HAP-1 (cell line): ENCODE results near the gene NOL4L.

Experiments used
- DNase-seq, 2 experiments: peaks; one replicate each; pipeline ENCODE4 v3.0.0-alpha.2; 2016 to 2020; ENCODE audit warnings: low spot score in 2 of 2
- H3K27me3 ChIP-seq: fragments of 250-450 bp; sonication (Bioruptor Pico); 2 replicates; pipeline ENCODE4 v1.5.1; 2020; ENCODE audit warnings: low read depth, mild to moderate bottlenecking, moderate library complexity
- H3K36me3 ChIP-seq: fragments of 250-450 bp; sonication (Bioruptor Pico); replicated peaks from 2 replicates; pipeline ENCODE4 v1.5.1; 2020; ENCODE audit warnings: mild to moderate bottlenecking
- H3K4me1 ChIP-seq: fragments of 250-450 bp; sonication (Bioruptor Pico); 2 replicates; pipeline ENCODE4 v1.5.1; 2020; ENCODE audit warnings: mild to moderate bottlenecking
- H3K4me3 ChIP-seq: fragments of 250-450 bp; sonication (Bioruptor Pico); 2 replicates; pipeline ENCODE4 v1.5.1; 2020; ENCODE audit warnings: mild to moderate bottlenecking, moderate library complexity
- H3K9me3 ChIP-seq: fragments of 250-450 bp; sonication (Bioruptor Pico); 2 replicates; pipeline ENCODE4 v1.5.1; 2020; ENCODE audit warnings: mild to moderate bottlenecking, moderate library complexity
- in situ Hi-C: fragments of 300-500 bp; cut with MboI; formaldehyde crosslinking; loops from 3 replicates; pipeline ENCODE4 v1.14.3; 2020; ENCODE audit warnings: low sequenced_read_pairs, inconsistent platforms, mixed read lengths

NOL4L gene

DNA sequence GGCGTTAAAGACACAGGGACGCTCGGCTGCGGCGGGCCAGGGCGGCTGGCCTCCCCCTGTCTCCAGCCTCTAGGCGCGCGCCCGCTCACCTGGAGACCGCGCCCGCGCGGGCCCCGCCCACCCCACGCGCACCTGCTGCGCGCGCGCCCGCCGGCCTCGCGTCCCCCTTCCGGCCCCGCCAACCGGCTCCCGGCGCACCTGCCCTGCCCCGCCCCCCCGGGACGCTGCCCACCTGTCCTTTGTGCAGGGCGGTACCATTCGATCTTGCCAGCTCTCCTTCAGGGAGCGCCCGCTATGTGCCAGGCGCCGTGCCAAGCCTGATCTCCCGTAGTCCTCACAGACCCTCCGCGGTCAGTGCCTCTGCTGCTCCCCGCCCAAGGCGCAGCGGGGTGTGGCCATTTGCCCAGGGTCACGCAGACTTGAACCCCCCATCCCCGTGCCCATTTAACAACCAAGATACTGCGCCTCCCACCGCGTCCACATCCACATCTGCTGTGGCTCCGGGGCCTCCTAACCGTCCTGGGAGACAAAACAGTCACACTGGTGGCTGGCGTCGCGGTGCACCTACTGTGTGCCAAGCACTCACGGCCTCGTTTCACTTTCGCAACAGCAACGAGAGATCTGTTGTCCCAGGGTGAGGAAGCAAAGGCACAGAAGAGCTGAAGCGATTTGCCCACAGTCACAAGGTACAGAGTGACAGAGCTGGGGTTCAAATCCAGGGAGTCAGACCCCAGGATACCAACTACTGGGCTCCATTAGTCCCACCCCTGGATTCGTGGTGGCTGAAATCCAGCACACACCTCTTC is 48.1 kb downstream of the NOL4L start:
- H3K9me3 ChIP-seq = no peaks in the 10 kb centered on the region
- no peak overlapping the region for H3K4me3 ChIP-seq
- DNase-seq = no peak
- H3K4me1 ChIP-seq = peaks cover 10% of the 10 kb centered on the region
- H3K36me3 ChIP-seq = no peaks in the 10 kb centered on the region
- in situ Hi-C loops = no loop called here
- no peaks in the 10 kb centered on the region for H3K27me3 ChIP-seq

- peak overlapping the region; percentile 29 for H3K4me3 ChIP-seq
- peaks cover 1% of the 10 kb centered on the region for H3K4me1 ChIP-seq
- H3K27me3 ChIP-seq = no peaks in the 10 kb centered on the region
- no peaks in the 10 kb centered on the region for H3K9me3 ChIP-seq
- DNase-seq = peak; percentile 87 to 92
- in situ Hi-C loops = no loop called here
- H3K36me3 ChIP-seq = no peaks in the 10 kb centered on the region
These were observed 48.9 kb downstream of the NOL4L start for GRCh38 chr20:32535953-32536823.

GRCh38 chr20:32535316-32535952 is 49.7 kb downstream of the NOL4L start:
- in situ Hi-C loops = no loop called here
- Histone ChIP-seq H3K4me1 (no peaks in the 10 kb centered on the region), H3K27me3 (no peaks in the 10 kb centered on the region), H3K36me3 (no peaks in the 10 kb centered on the region), H3K4me3 (no peak overlapping the region), H3K9me3 (no peaks in the 10 kb centered on the region)
- DNase-seq = no peak

DNA sequence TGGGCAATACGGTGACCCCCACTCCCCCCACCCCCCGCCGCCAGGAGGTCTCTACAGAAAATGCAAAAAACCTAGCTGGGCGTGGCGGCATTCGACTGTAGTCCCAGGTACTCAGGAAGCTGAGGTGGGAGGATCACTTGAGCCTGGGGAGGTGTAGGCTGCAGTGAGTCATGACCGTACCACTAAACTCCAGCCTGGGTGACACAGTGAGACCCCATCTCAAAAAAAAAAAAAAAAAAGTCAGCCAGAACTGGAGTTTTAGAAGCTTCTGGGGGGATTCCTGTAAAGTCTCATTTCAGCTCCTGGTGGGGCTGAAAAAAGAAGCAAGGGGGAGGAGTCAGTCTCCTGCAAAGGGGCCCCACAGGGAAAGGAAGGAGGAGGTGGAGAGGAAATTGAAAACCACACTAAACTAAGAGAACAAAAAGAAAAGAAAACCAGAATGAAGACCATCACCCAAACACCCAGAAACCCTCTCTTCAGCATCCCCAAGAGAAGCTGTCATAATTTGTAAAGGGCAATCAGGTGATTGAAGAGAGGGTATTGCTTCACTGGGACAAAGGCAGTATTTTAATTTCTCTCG is 50.4 kb downstream of the NOL4L start:
- Histone ChIP-seq H3K4me1 (no peaks in the 10 kb centered on the region), H3K4me3 (no peak overlapping the region), H3K36me3 (no peaks in the 10 kb centered on the region), H3K27me3 (no peaks in the 10 kb centered on the region), H3K9me3 (no peaks in the 10 kb centered on the region)
- DNase-seq = no peak
- in situ Hi-C loops = no loop called here

- Histone ChIP-seq H3K4me3 (no peak overlapping the region), H3K4me1 (no peaks in the 10 kb centered on the region), H3K36me3 (no peaks in the 10 kb centered on the region), H3K27me3 (no peaks in the 10 kb centered on the region), H3K9me3 (no peaks in the 10 kb centered on the region)
- no peak for DNase-seq
- in situ Hi-C loops = no loop called here
These were observed 51.4 kb downstream of the NOL4L start for GRCh38 chr20:32533732-32534131.

DNA sequence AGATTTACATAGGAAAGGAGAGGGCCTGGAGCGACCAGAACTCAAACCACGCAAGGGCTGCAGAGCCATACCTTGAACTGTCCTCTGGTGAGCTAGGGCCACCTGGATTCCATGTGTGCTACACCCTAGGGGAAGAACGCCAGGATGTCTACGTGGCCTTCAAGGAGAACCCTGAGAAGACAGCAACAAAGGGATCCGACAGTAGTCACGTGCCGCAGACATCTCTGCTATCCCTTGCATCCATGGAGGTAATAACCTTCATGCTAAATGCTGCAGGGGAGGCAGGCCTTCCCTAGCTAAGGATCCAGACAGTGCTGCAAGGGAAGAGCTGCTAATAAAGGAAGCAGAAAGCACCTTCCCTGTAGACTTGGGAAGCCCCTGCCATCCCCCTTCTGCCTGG is 52.9 kb downstream of the NOL4L start:
- no peaks in the 10 kb centered on the region for H3K27me3 ChIP-seq
- no peaks in the 10 kb centered on the region for H3K9me3 ChIP-seq
- in situ Hi-C loops = no loop called here
- H3K4me3 ChIP-seq = no peak overlapping the region
- DNase-seq = no peak
- no peaks in the 10 kb centered on the region for H3K36me3 ChIP-seq
- H3K4me1 ChIP-seq = no peaks in the 10 kb centered on the region

DNA sequence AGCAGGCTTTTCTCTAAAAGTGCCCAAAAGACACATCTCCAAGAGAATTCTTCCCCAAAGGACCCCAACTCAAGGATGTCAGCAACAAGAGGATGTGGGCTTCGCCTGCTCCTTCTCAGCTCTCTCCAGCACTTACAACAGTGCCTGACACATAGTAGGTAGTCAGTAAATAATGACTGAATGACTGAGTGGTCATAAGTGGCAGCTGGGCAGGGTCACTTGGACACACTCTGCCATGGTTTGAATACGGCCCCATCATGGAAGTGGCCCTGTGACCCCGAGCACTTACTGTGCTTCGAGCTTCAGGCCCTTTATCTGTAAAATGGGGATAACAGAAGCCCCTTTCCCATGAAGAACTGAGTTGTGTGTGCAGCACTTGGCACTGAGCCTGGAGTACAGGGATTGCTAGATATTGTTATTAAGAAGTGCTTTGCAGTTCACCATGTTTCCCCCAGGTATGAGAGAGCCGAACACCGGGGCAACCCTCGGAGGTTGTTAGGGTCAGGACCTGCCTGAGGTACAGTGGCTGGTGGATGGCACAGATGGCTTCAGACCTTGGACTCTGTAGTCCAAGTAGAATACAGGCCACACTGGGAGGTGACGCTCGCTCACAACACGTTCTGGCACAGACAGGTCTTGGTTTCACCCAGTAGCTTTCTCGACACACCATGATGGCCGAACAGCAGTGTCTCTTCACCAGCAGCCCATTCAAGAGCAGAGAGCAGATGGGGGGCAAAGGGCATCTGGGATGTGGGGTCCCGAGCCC is 56.0 kb downstream of the NOL4L start:
- Histone ChIP-seq H3K4me1 (no peaks in the 10 kb centered on the region), H3K36me3 (no peaks in the 10 kb centered on the region), H3K4me3 (no peak overlapping the region), H3K9me3 (no peaks in the 10 kb centered on the region), H3K27me3 (no peaks in the 10 kb centered on the region)
- DNase-seq = no peak
- in situ Hi-C loops = loop anchor here (10.0 kb wide), 1 partner anchor 256 kb away; no protein-coding TSS in a partner anchor

- in situ Hi-C loops = loop anchor here (10.0 kb wide), 1 partner anchor 256 kb away; no protein-coding TSS in a partner anchor
- DNase-seq = no peak
- H3K27me3 ChIP-seq = no peaks in the 10 kb centered on the region
- no peaks in the 10 kb centered on the region for H3K9me3 ChIP-seq
- no peak overlapping the region for H3K4me3 ChIP-seq
- no peaks in the 10 kb centered on the region for H3K4me1 ChIP-seq
- H3K36me3 ChIP-seq = no peaks in the 10 kb centered on the region
These were observed 56.8 kb downstream of the NOL4L start for GRCh38 chr20:32528171-32528891.

DNA sequence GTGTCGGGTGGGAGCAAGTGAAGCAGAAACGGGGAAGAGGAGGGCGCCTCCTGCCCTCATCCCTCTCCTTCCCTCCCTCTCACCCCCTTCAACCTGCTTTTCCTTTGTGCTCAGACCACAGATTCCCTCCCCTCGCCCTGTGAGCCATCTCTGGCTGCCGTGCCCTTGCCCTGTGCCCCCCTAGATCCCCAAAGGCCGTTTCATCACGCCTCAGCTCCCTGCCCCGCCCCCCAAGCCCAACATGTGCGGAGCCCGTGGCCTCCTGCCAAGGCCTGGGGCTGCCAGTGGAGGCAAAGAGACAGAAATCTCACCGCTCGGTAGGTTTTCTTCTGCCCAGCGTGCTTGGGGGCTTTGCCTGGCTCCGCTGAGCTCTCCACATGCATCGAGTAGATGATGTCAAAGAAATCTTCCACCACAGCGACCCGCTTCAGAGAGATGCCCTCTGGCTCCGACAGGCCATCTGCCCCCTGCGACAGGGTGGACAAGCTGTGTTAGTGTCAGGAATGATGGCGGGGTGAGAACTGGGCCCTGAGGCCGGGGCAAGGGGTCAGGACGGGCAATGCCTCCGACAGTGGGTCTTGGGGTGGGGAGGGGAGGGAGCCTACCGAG is 57.6 kb downstream of the NOL4L start:
- Histone ChIP-seq H3K4me3 (no peak overlapping the region), H3K27me3 (no peaks in the 10 kb centered on the region), H3K4me1 (no peaks in the 10 kb centered on the region), H3K36me3 (no peaks in the 10 kb centered on the region), H3K9me3 (no peaks in the 10 kb centered on the region)
- DNase-seq = no peak
- in situ Hi-C loops = loop anchor here (10.0 kb wide), 1 partner anchor 257 kb away; no protein-coding TSS in a partner anchor

- Histone ChIP-seq H3K4me3 (no peak overlapping the region), H3K9me3 (no peaks in the 10 kb centered on the region), H3K36me3 (no peaks in the 10 kb centered on the region), H3K4me1 (no peaks in the 10 kb centered on the region), H3K27me3 (no peaks in the 10 kb centered on the region)
- in situ Hi-C loops = loop anchor here (10.0 kb wide), 1 partner anchor 258 kb away; no protein-coding TSS in a partner anchor
- DNase-seq = no peak
These were observed 58.1 kb downstream of the NOL4L start for GRCh38 chr20:32527052-32527446.

DNA sequence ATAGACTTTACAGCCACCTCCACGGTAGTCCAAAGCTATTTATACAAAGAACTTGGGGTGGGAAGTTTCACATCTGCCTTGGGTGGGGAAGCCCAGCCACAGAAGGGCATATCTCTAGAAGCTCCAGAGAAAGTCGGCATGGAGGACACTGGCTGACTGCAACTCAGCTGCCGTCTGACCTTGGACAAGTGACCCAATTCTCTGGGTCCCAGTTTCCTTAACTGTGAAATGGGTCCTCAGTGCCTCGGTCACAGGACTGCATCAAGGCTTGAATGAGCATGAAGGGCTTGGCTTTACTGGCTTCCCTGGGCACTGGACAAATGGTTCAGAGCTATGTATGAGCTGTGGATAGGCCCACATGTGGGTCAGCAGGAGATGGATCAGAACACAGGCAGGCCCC is 58.6 kb downstream of the NOL4L start:
- Histone ChIP-seq H3K4me1 (no peaks in the 10 kb centered on the region), H3K27me3 (no peaks in the 10 kb centered on the region), H3K36me3 (no peaks in the 10 kb centered on the region), H3K9me3 (no peaks in the 10 kb centered on the region), H3K4me3 (no peak overlapping the region)
- in situ Hi-C loops = loop anchor here (10.0 kb wide), 1 partner anchor 258 kb away; no protein-coding TSS in a partner anchor
- DNase-seq = no peak

DNA sequence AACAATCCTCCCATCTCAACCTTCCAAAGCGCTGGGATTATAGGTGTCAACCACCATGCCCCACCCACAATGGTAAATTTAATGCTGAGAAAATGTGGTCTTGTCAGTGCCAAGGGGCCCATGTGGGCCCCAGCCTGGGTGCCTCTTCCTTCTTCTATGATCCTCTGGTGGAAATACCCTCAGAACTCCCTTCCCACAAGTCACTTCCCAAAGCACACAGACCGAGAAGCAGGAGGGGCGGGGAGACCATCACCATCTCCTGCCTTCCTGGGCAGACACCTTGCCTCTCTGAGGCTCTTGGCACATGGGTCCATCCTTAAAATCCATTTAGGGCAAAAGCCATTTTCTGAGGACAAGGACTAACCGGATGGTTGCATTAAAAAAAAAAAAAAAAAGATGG is 59.0 kb downstream of the NOL4L start:
- DNase-seq = no peak
- H3K36me3 ChIP-seq = no peaks in the 10 kb centered on the region
- in situ Hi-C loops = loop anchor here (10.0 kb wide), 1 partner anchor 259 kb away; no protein-coding TSS in a partner anchor
- no peaks in the 10 kb centered on the region for H3K9me3 ChIP-seq
- H3K27me3 ChIP-seq = no peaks in the 10 kb centered on the region
- no peak overlapping the region for H3K4me3 ChIP-seq
- H3K4me1 ChIP-seq = no peaks in the 10 kb centered on the region
